Spleen (tissue), 11 donors: ENCODE data around the gene SERHL2. TPM values are rescaled to one million over a fixed set of nuclear protein-coding genes. Genes with fewer than 3 reads are reported as not detected.
"Not testable (repeated sequence)": the region's sequence is repeated elsewhere in the genome, so short reads cannot be mapped to it uniquely, and the experiment has no call there.

Experiments
- DNase-seq: peaks from one replicate; pipeline ENCODE4 v3.0.0-alpha.2; 2020
- H3K27ac ChIP-seq, 8 donors: fragments of 200-600 bp; sonication (generic) in 7 of 8; 1 replicate in 4 of 8; 2 replicates in 4 of 8; pipeline versions ENCODE4 v1.5.0 to v1.8.0; 2016 to 2021; ENCODE audit warnings: inconsistent platforms in 4 of 8, mild to moderate bottlenecking in 4 of 8, moderate library complexity in 1 of 8
- H3K27me3 ChIP-seq, 7 donors: fragments of 200-600 bp; sonication (generic) in 6 of 7; replicated peaks in 1 of 7; 1 replicate in 4 of 7; 2 replicates in 3 of 7; pipeline versions ENCODE4 v1.5.0 to v1.8.0; 2016 to 2021; ENCODE audit warnings: inconsistent platforms in 3 of 7, mild to moderate bottlenecking in 1 of 7
- H3K36me3 ChIP-seq, 6 donors: fragments of 200-600 bp; sonication (generic) in 5 of 6; 1 replicate in 4 of 6; 2 replicates in 2 of 6; pipeline versions ENCODE4 v1.5.0 to v1.8.0; 2016 to 2021; ENCODE audit warnings: inconsistent platforms in 2 of 6
- H3K4me1 ChIP-seq, 6 donors: fragments of 200-600 bp; sonication (generic) in 5 of 6; 1 replicate in 3 of 6; 2 replicates in 3 of 6; pipeline versions ENCODE4 v1.5.0 to v1.8.0; 2016 to 2021; ENCODE audit warnings: inconsistent platforms in 3 of 6
- H3K4me3 ChIP-seq, 8 donors: fragments of 200-600 bp; sonication (generic) in 7 of 8; 1 replicate in 4 of 8; 2 replicates in 4 of 8; pipeline versions ENCODE4 v1.5.0 to v1.8.0; 2016 to 2021; ENCODE audit warnings: inconsistent platforms in 4 of 8, mild to moderate bottlenecking in 4 of 8, moderate library complexity in 2 of 8
- H3K9me3 ChIP-seq, 8 donors: fragments of 200-600 bp; sonication (generic) in 7 of 8; 1 replicate in 4 of 8; 2 replicates in 4 of 8; pipeline versions ENCODE4 v1.5.0 to v1.8.0; 2016 to 2021; ENCODE audit warnings: inconsistent platforms in 4 of 8
- POLR2A ChIP-seq, 3 donors: fragments of 450-650 bp; IDR thresholded peaks; one replicate each; pipeline ENCODE4 v1.5.1; 2017; ENCODE audit warnings: antibody characterized with exemption in 3 of 3, mild to moderate bottlenecking in 1 of 3
- POLR2AphosphoS5 ChIP-seq, 3 donors: sonication (generic); formaldehyde crosslinking; IDR thresholded peaks; one replicate each; pipeline ENCODE4 v1.5.1; 2017; ENCODE audit warnings: antibody characterized with exemption in 3 of 3
- WGBS, 5 donors: extraction: QIAGEN DNeasy Blood & Tissue Kit in 3 of 5; methylation state at CpG; one replicate each; pipeline versions ENCODE4 v1.1.5 to v1.1.7; 2013 to 2018; 5-methylcytosine and 5-hydroxymethylcytosine counted together
- intact Hi-C: fragments of 100-400 bp; cut with DNase I; formaldehyde crosslinking; loops from one replicate; pipeline ENCODE4 v1.15.0; 2023; ENCODE audit warnings: low total_unique reads
- polyA plus RNA-seq, 3 donors: library from polyadenylated mRNA; stranded (reverse); fragments of 200-250 nt; gene quantifications; one replicate each; pipeline ENCODE4 v1.2.1, GENCODE V29; 2013
- total RNA-seq, 7 donors: library from RNA; depleted of rRNA in 3 of 7; stranded (reverse); fragments of >200 nt in 3 of 7; fragmentation: NEBNext Ultra II Directional in 4 of 7; extraction: Animal tissue kit (Norgen Biotek cat#: 25700) in 4 of 7; gene quantifications; one replicate each; pipeline versions ENCODE4 v1.1.0 to v1.2.1, GENCODE V29; 2016 to 2021
- TF ChIP-seq, protein P1 (sequence below), 11 experiments: fragments of 200-600 bp in 7 of 11; fragments of 450-650 bp in 4 of 11; sonication (generic) in 4 of 11; IDR thresholded peaks in 8 of 11; conservative IDR thresholded peaks in 3 of 11; 1 replicate in 7 of 11; 2 replicates in 4 of 11; pipeline versions ENCODE4 v1.4.0 to v1.8.0; 2016 to 2021; ENCODE audit warnings: antibody characterized with exemption in 11 of 11, inconsistent platforms in 4 of 11, mild to moderate bottlenecking in 1 of 11
- donor health status: healthy with polysubstance abuse.
- donor health status: DM: no; HTN: no; CAD: no; lungs with moderate emphysema.
- donor health status: DM: no; HTN: no; CAD: no.
- donor health status: Bipolar disorder and iron deficiency.
- donor health status: healthy.
- donor health status: DM: no; HTN: no; CAD: no.
- donor health status: DM: yes; HTN: yes; CAD: no.

SERHL2 gene
- total and polyA plus RNA-seq, 10 donors, result 1.7 to 4.1 (median 2.8) TPM

DNA sequence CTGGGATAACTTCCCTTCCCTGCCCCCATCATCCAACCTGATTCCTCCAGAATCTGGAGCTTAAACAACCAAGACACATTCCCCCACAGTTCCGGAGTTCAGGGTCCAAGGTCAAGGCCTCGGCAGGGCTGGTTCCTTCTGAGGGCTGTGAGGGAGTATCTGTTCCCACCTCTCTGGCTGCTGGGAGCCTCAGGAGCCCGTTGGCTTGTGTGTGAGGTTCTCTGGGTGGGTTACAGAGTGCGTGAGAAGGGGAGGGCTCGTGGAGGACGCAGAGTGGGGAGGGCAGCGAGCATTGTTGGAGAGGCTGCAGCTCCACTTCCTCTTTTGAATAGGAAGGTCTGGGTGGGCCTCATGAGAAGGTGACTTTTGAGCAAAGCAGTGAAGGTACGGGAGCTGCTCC lies 8.5 kb downstream of the SERHL2 start:
- peaks cover 0 to 7% (median 0%) of the 10 kb centered on the region in 6 donors for H3K36me3 ChIP-seq
- no peaks in the 10 kb centered on the region for H3K9me3 ChIP-seq
- peak overlapping the region in 5 of 8 donors; percentile 2 to 64 (median 37) for H3K27ac ChIP-seq
- no peak overlapping the region for H3K4me3 ChIP-seq
- peaks cover 11 to 26% (median 18%) of the 10 kb centered on the region in 6 donors for H3K4me1 ChIP-seq
- DNase-seq, result no peak
- WGBS, 5 donors, result 17 to 23% (median 22%) methylated on average over 8 of the region's 8 CpGs
- TF ChIP-seq POLR2A (IDR thresholded peaks at IDR 0.05), result no peak
- TF ChIP-seq POLR2AphosphoS5 (IDR thresholded peaks at IDR 0.05), result peak in 1 of 3 donors; percentile 42
- no peaks in the 10 kb centered on the region for H3K27me3 ChIP-seq
- intact Hi-C loops, result no loop called here

DNA sequence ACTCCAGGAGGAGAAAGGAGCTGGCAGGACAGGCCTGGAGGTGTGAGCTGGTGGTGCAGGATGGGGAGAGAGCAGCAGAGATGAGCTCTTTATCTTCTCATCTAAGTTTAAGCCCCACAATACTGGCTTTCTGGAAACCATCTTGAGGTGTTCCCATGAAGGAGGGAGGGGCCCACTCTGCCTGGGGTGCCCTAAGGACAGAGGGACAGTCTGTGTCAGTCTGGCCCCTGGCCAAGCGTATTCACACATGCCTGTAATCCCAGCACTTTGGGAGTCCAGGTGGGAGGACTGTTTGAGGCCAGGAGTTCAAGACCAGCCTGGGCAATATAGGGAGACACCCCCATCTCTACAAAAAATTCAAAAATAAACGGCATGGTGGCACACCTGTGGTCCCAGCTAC lies 8.9 kb downstream of the SERHL2 start:
- Histone ChIP-seq H3K27me3 (no peaks in the 10 kb centered on the region), H3K4me1 (peaks cover 11 to 26% (median 18%) of the 10 kb centered on the region in 6 donors), H3K27ac (peak overlapping the region in 5 of 8 donors; percentile 2 to 64 (median 37)), H3K9me3 (no peaks in the 10 kb centered on the region), H3K4me3 (no peak overlapping the region), H3K36me3 (peaks cover 0 to 7% (median 0%) of the 10 kb centered on the region in 6 donors)
- TF ChIP-seq POLR2AphosphoS5 (IDR thresholded peaks at IDR 0.05), result no peak
- TF ChIP-seq, protein P1, sequence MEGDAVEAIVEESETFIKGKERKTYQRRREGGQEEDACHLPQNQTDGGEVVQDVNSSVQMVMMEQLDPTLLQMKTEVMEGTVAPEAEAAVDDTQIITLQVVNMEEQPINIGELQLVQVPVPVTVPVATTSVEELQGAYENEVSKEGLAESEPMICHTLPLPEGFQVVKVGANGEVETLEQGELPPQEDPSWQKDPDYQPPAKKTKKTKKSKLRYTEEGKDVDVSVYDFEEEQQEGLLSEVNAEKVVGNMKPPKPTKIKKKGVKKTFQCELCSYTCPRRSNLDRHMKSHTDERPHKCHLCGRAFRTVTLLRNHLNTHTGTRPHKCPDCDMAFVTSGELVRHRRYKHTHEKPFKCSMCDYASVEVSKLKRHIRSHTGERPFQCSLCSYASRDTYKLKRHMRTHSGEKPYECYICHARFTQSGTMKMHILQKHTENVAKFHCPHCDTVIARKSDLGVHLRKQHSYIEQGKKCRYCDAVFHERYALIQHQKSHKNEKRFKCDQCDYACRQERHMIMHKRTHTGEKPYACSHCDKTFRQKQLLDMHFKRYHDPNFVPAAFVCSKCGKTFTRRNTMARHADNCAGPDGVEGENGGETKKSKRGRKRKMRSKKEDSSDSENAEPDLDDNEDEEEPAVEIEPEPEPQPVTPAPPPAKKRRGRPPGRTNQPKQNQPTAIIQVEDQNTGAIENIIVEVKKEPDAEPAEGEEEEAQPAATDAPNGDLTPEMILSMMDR (IDR thresholded peaks at IDR 0.05 in 8 of 11, conservative IDR thresholded peaks at IDR 0.05 in 3 of 11), result no peak
- TF ChIP-seq POLR2A (IDR thresholded peaks at IDR 0.05), result no peak
- 68 to 86% (median 69%) methylated on average over 2 of the region's 2 CpGs for WGBS, 5 donors
- intact Hi-C loops, result no loop called here
- DNase-seq, result no peak

DNA sequence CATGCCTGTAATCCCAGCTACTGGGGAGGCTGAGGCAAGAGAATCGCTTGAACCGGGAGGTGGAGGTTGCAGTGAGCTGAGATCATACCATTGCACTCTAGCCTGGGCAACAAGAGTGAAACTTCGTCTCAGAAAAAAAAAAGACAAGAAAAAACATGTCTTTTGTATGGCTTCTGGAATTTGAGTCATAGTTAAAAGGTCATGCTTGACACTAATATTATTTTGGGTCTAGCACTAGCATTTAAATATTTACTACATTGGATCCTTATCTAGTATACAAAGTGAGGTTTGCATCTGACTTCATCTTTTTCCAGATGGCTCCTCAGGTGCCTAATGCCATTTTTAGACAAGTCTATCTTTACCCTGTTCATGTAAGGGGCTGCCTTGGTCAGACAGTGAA lies 10.2 kb downstream of the SERHL2 start:
- H3K4me3 ChIP-seq, H3K9me3 ChIP-seq, H3K36me3 ChIP-seq, intact Hi-C loops, DNase-seq, H3K27ac ChIP-seq, H3K27me3 ChIP-seq: not testable (repeated sequence)
- H3K4me1 ChIP-seq, result peaks cover 11 to 26% (median 18%) of the 10 kb centered on the region in 6 donors
- 83 to 98% (median 92%) methylated on average over 3 of the region's 3 CpGs for WGBS, 5 donors

GRCh38 chr22:42564699-42565098 lies 10.9 kb downstream of the SERHL2 start:
- intact Hi-C loops, result no loop called here
- TF ChIP-seq, protein P1 (IDR thresholded peaks at IDR 0.05 in 8 of 11, conservative IDR thresholded peaks at IDR 0.05 in 3 of 11), result no peak
- no peak for TF ChIP-seq POLR2AphosphoS5 (IDR thresholded peaks at IDR 0.05)
- no peak for TF ChIP-seq POLR2A (IDR thresholded peaks at IDR 0.05)
- H3K4me1 ChIP-seq, result peaks cover 11 to 26% (median 18%) of the 10 kb centered on the region in 6 donors
- H3K27ac ChIP-seq, result no peak overlapping the region
- peaks cover 0 to 7% (median 0%) of the 10 kb centered on the region in 6 donors for H3K36me3 ChIP-seq
- DNase-seq, result no peak
- no peaks in the 10 kb centered on the region for H3K27me3 ChIP-seq
- no peak overlapping the region for H3K4me3 ChIP-seq
- WGBS, 5 donors, result 96 to 99% (median 97%) methylated on average over 17 of the region's 17 CpGs
- H3K9me3 ChIP-seq, result no peaks in the 10 kb centered on the region

- DNase-seq, result no peak
- Histone ChIP-seq H3K9me3 (no peaks in the 10 kb centered on the region), H3K4me3 (no peak overlapping the region), H3K27ac (no peak overlapping the region), H3K27me3 (no peaks in the 10 kb centered on the region), H3K36me3 (peaks cover 0 to 18% (median 6%) of the 10 kb centered on the region in 6 donors), H3K4me1 (peaks cover 11 to 25% (median 18%) of the 10 kb centered on the region in 6 donors)
- intact Hi-C loops, result no loop called here
- peak in 1 of 3 donors; percentile 48 for TF ChIP-seq POLR2AphosphoS5 (IDR thresholded peaks at IDR 0.05)
- TF ChIP-seq, protein P1 (IDR thresholded peaks at IDR 0.05 in 8 of 11, conservative IDR thresholded peaks at IDR 0.05 in 3 of 11), result no peak
- WGBS, 5 donors, result 90 to 97% (median 96%) methylated on average over 7 to 12 of the region's 12 CpGs
These were observed 12.2 kb downstream of the SERHL2 start for GRCh38 chr22:42565956-42566355.

- DNase-seq, intact Hi-C loops, H3K9me3 ChIP-seq, H3K27me3 ChIP-seq, H3K4me3 ChIP-seq, H3K4me1 ChIP-seq, H3K27ac ChIP-seq: not testable (repeated sequence)
- peaks cover 0 to 37% (median 23%) of the 10 kb centered on the region in 6 donors for H3K36me3 ChIP-seq
- WGBS, 5 donors, result 61 to 94% (median 79%) methylated on average over 4 to 5 of the region's 6 CpGs
These were observed 14.2 kb downstream of the SERHL2 start for GRCh38 chr22:42567950-42568349.
